ENCODE results near the gene FBXW5. TPM values are rescaled to one million over a fixed set of nuclear protein-coding genes. Genes with fewer than 3 reads are reported as not detected.
A peak's percentile ranks its signal among the peaks of the same experiment; 100 is the strongest.

The FBXW5 gene
- total RNA-seq, 2 donors from 2014 or later, result 156 to 161 TPM

- peaks cover 6% of the 10 kb centered on the region for H3K4me1 ChIP-seq
- ATAC-seq, result no peak
- no peak for TF ChIP-seq POLR2A (IDR thresholded peaks at IDR 0.05)
- no peaks in the 10 kb centered on the region for H3K9me3 ChIP-seq
- peaks cover 0 to 5% of the 10 kb centered on the region in 2 donors for H3K27me3 ChIP-seq
- intact Hi-C loops (cut with DNase I), result no loop called here
- DNase-seq, result no peak
- H3K36me3 ChIP-seq (replicated peaks in 1 of 2; ENCODE audit: insufficient read depth in 1 of 2, low read depth in 2 of 2), result no peaks in the 10 kb centered on the region
- H3K4me3 ChIP-seq, result no peak overlapping the region
- WGBS, 2 donors, result 76 to 80% methylated on average over 8 to 11 of the region's 11 CpGs
- H3K27ac ChIP-seq, result no peak overlapping the region
Measured at GRCh38 chr9:136983656-136984314, 39.2 kb upstream of the FBXW5 start.

GRCh38 chr9:136983167-136983566 lies 38.6 kb upstream of the FBXW5 start:
- DNase-seq, result no peak
- no peak overlapping the region for H3K27ac ChIP-seq
- intact Hi-C loops (cut with DNase I), result no loop called here

DNA sequence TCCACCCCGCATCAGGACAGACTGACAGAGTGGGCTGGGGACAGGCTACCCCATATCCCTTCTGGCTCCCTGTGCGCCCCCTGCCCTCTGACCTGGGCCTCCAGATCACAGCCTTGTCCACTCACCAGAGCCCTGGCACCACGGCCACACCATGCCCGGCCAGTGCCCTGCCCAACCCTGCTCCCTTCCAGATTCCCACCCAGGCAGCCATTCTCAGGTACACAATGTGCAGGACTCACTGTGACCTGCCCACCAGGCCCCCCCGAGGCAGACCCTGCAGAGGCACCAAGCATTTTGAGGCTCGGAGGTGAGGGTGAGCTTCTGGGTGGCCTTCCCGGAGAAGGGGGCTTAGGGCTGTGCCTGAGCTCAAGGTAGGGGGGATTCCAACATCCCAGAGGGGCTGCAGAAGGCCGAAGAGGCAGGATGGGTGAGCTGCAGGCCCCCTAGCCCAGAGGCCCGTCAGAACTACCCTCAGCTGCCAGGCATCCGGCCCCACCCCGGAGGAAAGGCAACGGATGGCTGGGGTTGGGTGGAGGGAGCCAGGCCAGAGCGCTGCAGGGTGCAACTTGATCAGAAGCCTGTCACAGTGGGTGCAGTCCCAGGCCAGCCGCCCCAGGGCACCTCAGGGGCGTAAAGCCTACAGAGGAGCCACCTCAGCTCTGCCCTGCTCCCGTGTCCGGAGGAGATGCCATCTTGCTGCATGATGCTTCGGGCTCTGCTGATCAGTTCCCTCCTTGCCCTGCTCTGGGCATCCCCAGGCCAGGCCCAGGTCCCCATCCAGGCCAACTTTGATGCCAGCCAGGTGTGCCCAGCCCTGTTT lies 37.9 kb upstream of the FBXW5 start, which contains the start of gene LCNL1:
Gene LCNL1, plus strand, starts transcription at position 762 of the 820 bp plus-strand sequence. CDS start 594 bp downstream, outside the sequence.
- H3K27ac ChIP-seq, result peak within 1 kb of the TSS in 1 of 4 donors; percentile 17
- WGBS, 2 donors, result 83 to 88% methylated on average over 6 to 17 of the region's 18 CpGs
- peaks cover 12% of the 10 kb centered on the region for H3K4me1 ChIP-seq
- ATAC-seq (no peak), DNase-seq (no peak)
- peaks cover 0 to 5% of the 10 kb centered on the region in 2 donors for H3K27me3 ChIP-seq
- no peak within 1 kb of the TSS for H3K4me3 ChIP-seq
- no peaks in the 10 kb centered on the region for H3K36me3 ChIP-seq (replicated peaks in 1 of 2; ENCODE audit: insufficient read depth in 1 of 2, low read depth in 2 of 2)
- TF ChIP-seq CTCF (IDR thresholded peaks at IDR 0.05) (no peak), POLR2A (IDR thresholded peaks at IDR 0.05) (no peak)
- intact Hi-C loops (cut with DNase I), result no loop called here
- H3K9me3 ChIP-seq, result no peaks in the 10 kb centered on the region

More at GRCh38 chr9:136983167-136983566, 38.6 kb upstream of the FBXW5 start:
- no peak for TF ChIP-seq POLR2A (IDR thresholded peaks at IDR 0.05)
- no peak for TF ChIP-seq CTCF (IDR thresholded peaks at IDR 0.05)
- H3K4me1 ChIP-seq, result peaks cover 6% of the 10 kb centered on the region
- ATAC-seq, result no peak
- H3K4me3 ChIP-seq, result no peak overlapping the region
- H3K27me3 ChIP-seq, result peaks cover 0 to 5% of the 10 kb centered on the region in 2 donors
- 69 to 77% methylated on average over 3 to 9 of the region's 9 CpGs for WGBS, 2 donors
- H3K9me3 ChIP-seq, result no peaks in the 10 kb centered on the region
- no peaks in the 10 kb centered on the region for H3K36me3 ChIP-seq (replicated peaks in 1 of 2; ENCODE audit: insufficient read depth in 1 of 2, low read depth in 2 of 2)

DNA sequence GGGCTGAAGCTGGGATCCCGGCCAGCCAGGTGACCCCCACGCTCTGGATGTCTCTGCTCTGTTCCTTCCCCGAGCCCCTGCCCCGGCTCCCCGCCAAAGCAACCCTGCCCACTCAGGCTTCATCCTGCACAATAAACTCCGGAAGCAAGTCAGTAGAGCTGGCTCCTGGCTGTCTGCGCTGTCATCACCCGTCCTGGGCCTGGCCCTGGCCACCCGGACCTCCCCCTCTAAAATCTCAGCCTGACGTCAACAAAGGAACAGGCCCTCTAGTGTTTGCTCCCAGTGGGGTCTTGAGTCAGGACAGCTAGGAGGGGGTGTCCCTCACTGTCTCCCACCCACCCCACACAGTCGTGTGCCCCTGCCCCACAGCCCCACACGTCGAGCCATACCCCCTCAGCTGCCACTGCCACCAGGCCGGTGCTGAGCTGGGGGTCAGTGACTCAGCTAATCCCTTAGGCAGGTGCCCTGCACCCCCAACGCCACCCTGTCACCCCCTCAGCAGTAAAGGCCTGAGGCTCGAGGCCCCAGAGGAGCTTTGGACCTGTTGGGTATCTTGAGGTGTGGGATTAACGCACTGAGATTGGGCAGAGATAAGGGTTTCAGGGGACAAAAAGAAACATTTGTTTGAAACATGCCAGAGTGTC lies 37.2 kb upstream of the FBXW5 start:
- no peak for TF ChIP-seq POLR2A (IDR thresholded peaks at IDR 0.05)
- no peak for TF ChIP-seq CTCF (IDR thresholded peaks at IDR 0.05)
- WGBS, 2 donors, result 53 to 68% methylated on average over 5 to 15 of the region's 17 CpGs
- Histone ChIP-seq H3K9me3 (no peaks in the 10 kb centered on the region), H3K27ac (peak overlapping the region in 2 of 4 donors; percentile 36 to 44), H3K4me1 (peaks cover 12% of the 10 kb centered on the region), H3K36me3 (replicated peaks in 1 of 2; ENCODE audit: insufficient read depth in 1 of 2, low read depth in 2 of 2) (no peaks in the 10 kb centered on the region), H3K4me3 (no peak overlapping the region), H3K27me3 (peaks cover 0 to 5% of the 10 kb centered on the region in 2 donors)
- intact Hi-C loops (cut with DNase I), result no loop called here
- ATAC-seq (peak; percentile 19), DNase-seq (no peak)
